Smooth muscle cell (in vitro differentiated cells): ENCODE data around the gene SH2D2A. TPM values are rescaled to one million over a fixed set of nuclear protein-coding genes. Genes with fewer than 3 reads are reported as not detected.

Source experiments
- DNase-seq: peaks from one replicate; lab custom pipeline; 2025; ENCODE audit not compliant: unreplicated experiment; lab: John Stamatoyannopoulos, UW
- H2AFZ ChIP-seq: fragments of 200-600 bp; sonication (generic); 2 replicates; pipeline ENCODE4 v1.6.0; 2016; ENCODE audit warnings: antibody characterized with exemption, low read depth, mild to moderate bottlenecking
- H3F3A ChIP-seq: fragments of 200-600 bp; sonication (generic); 2 replicates; pipeline ENCODE4 v1.6.0; 2017; ENCODE audit warnings: antibody characterized with exemption, low read depth
- H3K27ac ChIP-seq: fragments of 200-600 bp; sonication (generic); 2 replicates; pipeline ENCODE4 v1.5.1; 2016; ENCODE audit warnings: low read depth, mild to moderate bottlenecking
- H3K27me3 ChIP-seq: fragments of 200-600 bp; sonication (generic); 2 replicates; pipeline ENCODE4 v1.6.1; 2016; ENCODE audit warnings: low read depth, mild to moderate bottlenecking
- H3K36me3 ChIP-seq: fragments of 200-600 bp; sonication (generic); 2 replicates; pipeline ENCODE4 v1.5.1; 2016; ENCODE audit warnings: low read depth
- H3K4me1 ChIP-seq: fragments of 200-600 bp; sonication (generic); 2 replicates; pipeline ENCODE4 v1.5.1; 2016; ENCODE audit warnings: low read depth
- H3K4me2 ChIP-seq: fragments of 200-600 bp; sonication (generic); 2 replicates; pipeline ENCODE4 v1.6.0; 2016; ENCODE audit warnings: mild to moderate bottlenecking
- H3K4me3 ChIP-seq: fragments of 200-600 bp; sonication (generic); 2 replicates; pipeline ENCODE4 v1.5.1; 2016; ENCODE audit warnings: mild to moderate bottlenecking
- H3K79me2 ChIP-seq: fragments of 200-600 bp; sonication (generic); 2 replicates; pipeline ENCODE4 v1.6.0; 2016; ENCODE audit warnings: low read depth, mild to moderate bottlenecking
- H3K9ac ChIP-seq: fragments of 200-600 bp; sonication (generic); 2 replicates; pipeline ENCODE4 v1.6.0; 2016; ENCODE audit warnings: low read depth
- H3K9me3 ChIP-seq: fragments of 200-600 bp; sonication (generic); replicated peaks from 2 replicates; pipeline ENCODE4 v1.5.1; 2016; ENCODE audit warnings: low read depth
- H4K20me1 ChIP-seq: fragments of 200-600 bp; sonication (generic); 2 replicates; pipeline ENCODE4 v1.6.0; 2016; ENCODE audit warnings: low read depth
- WGBS: methylation state at CpG from one replicate; pipeline ENCODE4 v1.1.7; 2016; ENCODE audit warnings: low lambda C conversion rate; 5-methylcytosine and 5-hydroxymethylcytosine counted together
- polyA plus RNA-seq: library from polyadenylated mRNA; unstranded; fragments of >200 nt; fragmentation: Nextera tagmentation; extraction: Ambion mirVana; gene quantifications from 2 replicates; pipeline ENCODE4 v1.2.1, GENCODE V29; 2016
- total RNA-seq: library from RNA; depleted of rRNA; stranded (reverse); fragments of >200 nt; gene quantifications from 2 replicates; pipeline ENCODE4 v1.2.3, GENCODE V29; 2014
- TF ChIP-seq, protein P1 (sequence below): fragments of 200-600 bp; sonication (generic); IDR thresholded peaks from 2 replicates; pipeline ENCODE4 v1.5.1; 2017; ENCODE audit warnings: borderline replicate concordance, mild to moderate bottlenecking, antibody characterized with exemption; ENCODE audit not compliant: insufficient read depth, poor library complexity, severe bottlenecking

The SH2D2A gene
- total and polyA plus RNA-seq, 2 experiments from 2014 or later = 14.4 to 36.9 TPM

DNA sequence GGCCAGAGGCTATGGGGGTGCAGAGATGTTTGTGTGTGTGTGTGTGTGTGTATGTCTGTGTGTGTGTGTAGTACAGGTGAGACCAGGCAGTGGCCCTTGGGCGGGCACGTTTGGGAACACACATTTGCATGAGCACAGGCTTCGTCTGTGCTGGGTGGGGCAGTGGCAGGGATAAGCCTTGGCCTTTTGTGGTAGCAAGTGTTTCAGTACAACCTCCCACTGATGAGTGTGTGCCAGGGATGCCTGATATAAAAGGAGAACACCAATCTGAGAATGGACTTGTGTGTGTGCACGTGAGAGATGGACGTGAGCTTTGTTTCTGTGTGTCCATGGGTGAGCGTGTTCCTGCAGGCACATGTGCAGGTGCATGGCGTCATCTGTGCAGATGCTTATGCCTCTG, 47.0 kb upstream of the SH2D2A start:
- Histone ChIP-seq H3K79me2 (no peaks in the 10 kb centered on the region), H3K27me3 (peaks cover 14% of the 10 kb centered on the region), H3K4me3 (no peak overlapping the region), H2AFZ (no peak overlapping the region), H3K27ac (no peak overlapping the region), H3K9ac (no peak overlapping the region), H3F3A (peaks cover 4% of the 10 kb centered on the region), H3K4me1 (peaks cover 25% of the 10 kb centered on the region), H3K9me3 (no peaks in the 10 kb centered on the region), H3K36me3 (no peaks in the 10 kb centered on the region), H3K4me2 (no peak overlapping the region), H4K20me1 (no peaks in the 10 kb centered on the region)
- 80% methylated on average over 7 of the region's 7 CpGs for WGBS
- TF ChIP-seq, protein P1, sequence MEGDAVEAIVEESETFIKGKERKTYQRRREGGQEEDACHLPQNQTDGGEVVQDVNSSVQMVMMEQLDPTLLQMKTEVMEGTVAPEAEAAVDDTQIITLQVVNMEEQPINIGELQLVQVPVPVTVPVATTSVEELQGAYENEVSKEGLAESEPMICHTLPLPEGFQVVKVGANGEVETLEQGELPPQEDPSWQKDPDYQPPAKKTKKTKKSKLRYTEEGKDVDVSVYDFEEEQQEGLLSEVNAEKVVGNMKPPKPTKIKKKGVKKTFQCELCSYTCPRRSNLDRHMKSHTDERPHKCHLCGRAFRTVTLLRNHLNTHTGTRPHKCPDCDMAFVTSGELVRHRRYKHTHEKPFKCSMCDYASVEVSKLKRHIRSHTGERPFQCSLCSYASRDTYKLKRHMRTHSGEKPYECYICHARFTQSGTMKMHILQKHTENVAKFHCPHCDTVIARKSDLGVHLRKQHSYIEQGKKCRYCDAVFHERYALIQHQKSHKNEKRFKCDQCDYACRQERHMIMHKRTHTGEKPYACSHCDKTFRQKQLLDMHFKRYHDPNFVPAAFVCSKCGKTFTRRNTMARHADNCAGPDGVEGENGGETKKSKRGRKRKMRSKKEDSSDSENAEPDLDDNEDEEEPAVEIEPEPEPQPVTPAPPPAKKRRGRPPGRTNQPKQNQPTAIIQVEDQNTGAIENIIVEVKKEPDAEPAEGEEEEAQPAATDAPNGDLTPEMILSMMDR = no peak
- DNase-seq = no peak

DNA sequence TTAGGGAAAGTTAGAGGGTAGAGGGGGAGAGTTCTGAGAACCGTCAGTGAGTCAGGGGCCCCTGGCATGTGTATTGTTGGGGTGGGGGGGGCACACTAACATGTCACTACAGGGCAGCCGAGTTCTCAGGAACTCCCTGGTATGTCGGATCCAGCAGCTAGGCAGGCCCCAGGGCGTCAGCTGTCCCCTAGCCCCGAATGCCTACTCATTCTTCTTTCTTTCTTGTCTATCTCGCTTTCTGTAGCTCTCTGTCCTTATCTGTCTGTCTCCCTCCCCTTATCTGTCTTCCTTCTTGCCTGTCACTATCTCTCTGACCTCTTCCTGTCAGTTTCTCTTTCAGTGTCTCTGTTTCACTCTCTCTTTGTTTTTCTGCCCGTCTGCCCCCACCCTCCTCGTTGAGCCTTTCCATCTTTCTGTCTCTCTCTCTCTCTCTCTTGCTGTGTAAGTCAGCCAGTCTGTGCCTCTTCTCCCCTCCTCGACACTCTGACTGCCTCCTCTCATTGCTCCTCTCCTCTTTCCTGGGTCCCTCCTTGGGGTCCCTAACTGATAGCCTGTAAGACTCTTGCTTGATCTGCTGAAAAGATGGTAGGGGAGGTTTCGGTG, 46.5 kb upstream of the SH2D2A start:
- peaks cover 29% of the 10 kb centered on the region for H3K4me1 ChIP-seq
- H3K4me2 ChIP-seq = peak overlapping the region; percentile 6
- TF ChIP-seq, protein P1 = no peak
- H3K27me3 ChIP-seq = peaks cover 14% of the 10 kb centered on the region
- H4K20me1 ChIP-seq = no peaks in the 10 kb centered on the region
- H3K4me3 ChIP-seq = no peak overlapping the region
- no peak overlapping the region for H2AFZ ChIP-seq
- H3F3A ChIP-seq = peaks cover 4% of the 10 kb centered on the region
- H3K9me3 ChIP-seq = no peaks in the 10 kb centered on the region
- WGBS = 25% methylated on average over 10 of the region's 10 CpGs
- H3K79me2 ChIP-seq = no peaks in the 10 kb centered on the region
- H3K27ac ChIP-seq = no peak overlapping the region
- H3K9ac ChIP-seq = no peak overlapping the region
- H3K36me3 ChIP-seq = no peaks in the 10 kb centered on the region
- no peak for DNase-seq

DNA sequence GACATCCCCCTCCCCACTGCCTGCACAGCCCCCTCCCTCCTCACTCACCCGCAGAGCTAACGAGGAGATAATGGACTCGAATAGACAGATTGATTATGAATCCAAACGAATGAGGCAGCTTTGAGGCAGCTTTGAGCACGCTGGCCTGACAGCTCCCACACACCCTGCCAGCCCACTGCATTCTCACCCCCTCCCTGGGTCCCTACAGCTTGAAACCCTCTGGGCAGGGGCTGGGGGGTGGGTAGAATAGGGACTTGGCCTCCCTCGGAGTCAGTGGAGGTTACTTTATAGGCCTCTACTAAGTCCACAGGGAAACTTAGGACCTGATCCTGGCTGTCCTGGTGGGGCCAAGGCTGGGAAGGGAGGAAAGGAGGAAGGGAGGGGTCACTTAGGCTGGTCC, 45.9 kb upstream of the SH2D2A start:
- H3K27me3 ChIP-seq = peaks cover 14% of the 10 kb centered on the region
- H4K20me1 ChIP-seq = no peaks in the 10 kb centered on the region
- 36% methylated on average over 6 of the region's 6 CpGs for WGBS

More for the DNA sequence above, 45.9 kb upstream of the SH2D2A start:
- no peak overlapping the region for H2AFZ ChIP-seq
- H3K4me3 ChIP-seq = no peak overlapping the region
- no peaks in the 10 kb centered on the region for H3K36me3 ChIP-seq
- H3K9me3 ChIP-seq = no peaks in the 10 kb centered on the region
- TF ChIP-seq, protein P1 = no peak
- no peak overlapping the region for H3K9ac ChIP-seq
- no peak overlapping the region for H3K27ac ChIP-seq
- peaks cover 4% of the 10 kb centered on the region for H3F3A ChIP-seq
- no peak for DNase-seq
- peaks cover 29% of the 10 kb centered on the region for H3K4me1 ChIP-seq
- H3K4me2 ChIP-seq = peak overlapping the region; percentile 6
- H3K79me2 ChIP-seq = no peaks in the 10 kb centered on the region
